Skeletal muscle tissue (tissue), 4 donors: ENCODE results near the gene PSMG4. TPM values are rescaled to one million over a fixed set of nuclear protein-coding genes. Genes with fewer than 3 reads are reported as not detected.

Source experiments
- H3K27ac ChIP-seq: one replicate; pipeline ENCODE4 v1.7.0; 2013; ENCODE audit warnings: mild to moderate bottlenecking, low read depth, low read length, inconsistent platforms
- H3K27me3 ChIP-seq, 3 donors: one replicate each; pipeline ENCODE4 v1.7.0; 2013; ENCODE audit warnings: low read length in 3 of 3; ENCODE audit not compliant: control insufficient read depth in 3 of 3, insufficient read depth in 3 of 3
- H3K36me3 ChIP-seq, 3 donors: one replicate each; pipeline ENCODE4 v1.7.0; 2013; ENCODE audit warnings: low read length in 3 of 3; ENCODE audit not compliant: control insufficient read depth in 3 of 3, insufficient read depth in 3 of 3
- H3K4me1 ChIP-seq, 3 donors: one replicate each; pipeline ENCODE4 v1.7.0; 2013; ENCODE audit warnings: low read length in 3 of 3, mild to moderate bottlenecking in 3 of 3; ENCODE audit not compliant: control insufficient read depth in 3 of 3, insufficient read depth in 3 of 3
- H3K4me3 ChIP-seq, 3 donors: one replicate each; pipeline ENCODE4 v1.7.0; 2013; ENCODE audit warnings: low read length in 3 of 3
- H3K9ac ChIP-seq, 3 donors: one replicate each; pipeline ENCODE4 v1.7.0; 2013; ENCODE audit warnings: low read length in 3 of 3, mild to moderate bottlenecking in 3 of 3, moderate library complexity in 2 of 3, low read depth in 1 of 3
- H3K9me3 ChIP-seq, 3 donors: one replicate each; pipeline ENCODE4 v1.7.0; 2013; ENCODE audit warnings: low read length in 3 of 3; ENCODE audit not compliant: control insufficient read depth in 3 of 3
- total RNA-seq: library from RNA; depleted of rRNA; stranded (reverse); fragments of >200 nt; gene quantifications from one replicate; pipeline ENCODE4 v1.2.3, GENCODE V29; 2014
- donor health status: Osteomylitis.

The PSMG4 gene
- total RNA-seq, result 16.7 TPM

DNA sequence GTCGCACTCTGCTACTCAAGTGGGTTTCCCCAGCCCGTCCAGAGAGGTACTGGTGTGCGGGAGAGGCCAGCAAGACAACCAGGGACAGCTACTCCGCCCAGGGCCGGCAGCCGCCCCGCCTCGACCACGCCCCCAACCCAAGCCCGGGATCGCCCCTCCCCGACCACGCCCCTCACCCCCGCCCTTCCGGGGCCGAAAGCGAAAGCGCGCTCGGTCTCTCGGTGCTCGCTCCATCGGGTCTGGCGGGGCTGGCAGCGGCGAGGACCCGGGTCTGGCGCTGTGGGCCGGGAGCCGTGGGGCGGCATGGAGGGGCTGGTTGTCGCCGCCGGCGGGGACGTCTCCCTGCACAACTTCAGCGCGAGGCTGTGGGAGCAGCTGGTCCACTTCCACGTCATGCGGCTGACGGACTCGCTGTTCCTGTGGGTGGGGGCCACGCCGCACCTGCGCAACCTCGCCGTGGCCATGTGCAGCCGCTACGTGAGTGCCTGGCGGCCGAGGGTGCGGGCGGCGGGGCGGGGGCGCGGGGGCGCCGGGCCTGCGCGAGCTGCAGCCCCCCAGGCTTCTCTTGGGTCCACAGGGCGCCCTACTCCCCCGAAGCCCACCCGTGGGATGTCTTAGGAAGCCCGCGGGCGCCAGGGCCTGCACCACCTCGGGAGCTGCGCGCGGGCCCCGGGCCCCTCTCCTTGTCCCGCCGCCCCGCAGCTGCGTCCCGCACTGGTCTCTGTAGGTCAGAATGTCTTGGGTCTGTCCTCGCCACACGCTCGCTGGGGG lies at the start of gene PSMG4:
Gene PSMG4, plus strand, starts transcription at position 228 of the 771 bp plus-strand sequence. Its CDS starts 76 bp downstream, at position 304.
- H3K36me3 ChIP-seq, result peaks cover 4 to 5% (median 5%) of the 10 kb centered on the region in 3 donors
- H3K4me1 ChIP-seq, result peaks cover 32 to 43% (median 42%) of the 10 kb centered on the region in 3 donors
- H3K27ac ChIP-seq, result peak within 1 kb of the TSS; percentile 70
- H3K4me3 ChIP-seq, result peak within 1 kb of the TSS; percentile 93 to 97 (median 96)
- H3K9ac ChIP-seq, result peak within 1 kb of the TSS; percentile 81 to 88 (median 84)
- H3K9me3 ChIP-seq, result no peaks in the 10 kb centered on the region
- no peaks in the 10 kb centered on the region for H3K27me3 ChIP-seq

GRCh38 chr6:3209114-3210023 lies 49.4 kb upstream of the PSMG4 start:
- Histone ChIP-seq H3K27ac (peak overlapping the region; percentile 38), H3K27me3 (peaks cover 4 to 25% (median 4%) of the 10 kb centered on the region in 3 donors), H3K4me1 (peaks cover 4 to 11% (median 7%) of the 10 kb centered on the region in 3 donors), H3K9ac (no peak overlapping the region), H3K4me3 (peak overlapping the region in 1 of 3 donors; percentile 1), H3K9me3 (no peaks in the 10 kb centered on the region), H3K36me3 (no peaks in the 10 kb centered on the region)

DNA sequence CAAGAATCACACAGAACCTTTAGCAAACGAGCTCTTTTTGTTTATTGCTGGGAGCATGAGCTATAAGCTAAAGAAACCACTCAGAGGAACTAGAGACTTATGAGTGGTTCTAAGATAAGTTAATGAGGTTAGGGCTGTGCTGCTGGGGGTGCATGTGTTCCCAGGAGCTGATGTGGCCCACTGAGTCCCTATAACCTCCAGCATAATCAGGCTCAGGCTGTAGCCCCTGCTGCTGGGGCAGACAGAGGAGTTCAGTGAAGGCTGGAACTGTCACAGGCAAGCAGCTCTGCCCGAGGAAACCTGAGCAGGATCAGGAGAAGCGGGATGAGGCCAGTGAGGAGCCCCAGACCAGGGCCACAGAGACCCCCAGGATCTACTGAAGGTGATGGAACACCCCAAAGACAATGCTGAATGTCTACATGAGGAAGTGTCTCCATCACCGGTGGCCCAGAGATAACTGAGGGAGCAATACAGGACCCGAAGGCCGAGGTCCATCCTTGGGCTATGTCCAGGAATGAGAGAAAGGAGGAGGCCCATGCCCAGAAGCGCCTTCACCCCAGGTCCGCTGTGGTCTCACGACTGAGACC lies 48.6 kb upstream of the PSMG4 start:
- Histone ChIP-seq H3K27me3 (peaks cover 4 to 25% (median 4%) of the 10 kb centered on the region in 3 donors), H3K27ac (no peak overlapping the region), H3K4me3 (no peak overlapping the region), H3K4me1 (peaks cover 4 to 11% (median 7%) of the 10 kb centered on the region in 3 donors), H3K9me3 (no peaks in the 10 kb centered on the region), H3K9ac (no peak overlapping the region), H3K36me3 (no peaks in the 10 kb centered on the region)

DNA sequence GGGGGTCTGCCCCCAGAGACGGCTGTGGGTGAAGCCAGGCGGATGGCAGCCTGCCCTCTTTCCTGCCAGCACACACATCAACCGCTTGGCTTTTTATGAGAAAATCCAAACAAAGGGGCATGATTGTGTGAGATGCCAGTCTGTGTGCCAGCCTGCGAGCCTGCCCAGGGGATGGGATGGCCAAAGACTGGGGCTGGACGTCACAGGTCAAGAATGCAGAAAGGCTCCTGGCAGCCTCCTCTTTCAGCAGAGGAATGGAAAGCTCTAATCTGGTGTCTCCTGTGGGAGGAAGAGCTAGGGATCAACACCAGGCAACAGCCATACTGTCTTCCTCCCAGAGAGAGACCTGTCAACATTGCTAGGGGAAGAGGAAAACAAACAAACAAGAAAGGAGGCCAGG lies 47.1 kb upstream of the PSMG4 start:
- Histone ChIP-seq H3K4me1 (peaks cover 4 to 11% (median 7%) of the 10 kb centered on the region in 3 donors), H3K27ac (no peak overlapping the region), H3K9ac (no peak overlapping the region)

GRCh38 chr6:3212261-3212660 lies 46.5 kb upstream of the PSMG4 start:
- Histone ChIP-seq H3K36me3 (no peaks in the 10 kb centered on the region), H3K27ac (no peak overlapping the region), H3K9me3 (no peaks in the 10 kb centered on the region), H3K9ac (no peak overlapping the region), H3K4me1 (peaks cover 4 to 11% (median 7%) of the 10 kb centered on the region in 3 donors), H3K4me3 (no peak overlapping the region), H3K27me3 (peaks cover 4 to 22% (median 4%) of the 10 kb centered on the region in 3 donors)

More for the DNA sequence above, 47.1 kb upstream of the PSMG4 start:
- no peaks in the 10 kb centered on the region for H3K36me3 ChIP-seq
- H3K9me3 ChIP-seq, result no peaks in the 10 kb centered on the region
- peaks cover 4 to 22% (median 4%) of the 10 kb centered on the region in 3 donors for H3K27me3 ChIP-seq
- H3K4me3 ChIP-seq, result no peak overlapping the region

DNA sequence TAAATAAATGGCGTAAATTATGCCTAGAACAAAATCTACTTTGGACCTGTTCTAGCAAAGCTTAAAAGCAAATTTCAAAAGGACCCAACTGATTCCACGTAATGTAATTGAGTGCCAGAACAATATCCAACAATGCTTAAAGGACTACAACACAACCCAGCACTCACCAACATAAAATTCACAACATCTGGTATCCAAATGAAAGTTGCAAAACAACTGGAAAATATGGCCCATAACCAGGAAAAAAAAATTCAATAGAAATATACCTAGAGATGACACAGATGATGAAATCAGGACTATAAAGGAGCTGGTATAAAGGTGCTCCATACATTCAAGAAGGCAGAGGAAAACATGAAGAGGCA lies 45.4 kb upstream of the PSMG4 start:
- H3K9me3 ChIP-seq, result no peaks in the 10 kb centered on the region
- H3K9ac ChIP-seq, result no peak overlapping the region
- H3K4me3 ChIP-seq, result no peak overlapping the region
- H3K27me3 ChIP-seq, result peaks cover 4 to 18% (median 9%) of the 10 kb centered on the region in 3 donors
- peaks cover under 1 to 5% (median 4%) of the 10 kb centered on the region in 3 donors for H3K4me1 ChIP-seq
- H3K27ac ChIP-seq, result no peak overlapping the region
- no peaks in the 10 kb centered on the region for H3K36me3 ChIP-seq

GRCh38 chr6:3214898-3215297 lies 43.8 kb upstream of the PSMG4 start:
- H3K36me3 ChIP-seq, result no peaks in the 10 kb centered on the region
- H3K4me1 ChIP-seq, result no peaks in the 10 kb centered on the region
- no peak overlapping the region for H3K9ac ChIP-seq
- no peaks in the 10 kb centered on the region for H3K9me3 ChIP-seq
- H3K4me3 ChIP-seq, result no peak overlapping the region
- H3K27ac ChIP-seq, result no peak overlapping the region
- peaks cover 4 to 13% (median 9%) of the 10 kb centered on the region in 3 donors for H3K27me3 ChIP-seq

DNA sequence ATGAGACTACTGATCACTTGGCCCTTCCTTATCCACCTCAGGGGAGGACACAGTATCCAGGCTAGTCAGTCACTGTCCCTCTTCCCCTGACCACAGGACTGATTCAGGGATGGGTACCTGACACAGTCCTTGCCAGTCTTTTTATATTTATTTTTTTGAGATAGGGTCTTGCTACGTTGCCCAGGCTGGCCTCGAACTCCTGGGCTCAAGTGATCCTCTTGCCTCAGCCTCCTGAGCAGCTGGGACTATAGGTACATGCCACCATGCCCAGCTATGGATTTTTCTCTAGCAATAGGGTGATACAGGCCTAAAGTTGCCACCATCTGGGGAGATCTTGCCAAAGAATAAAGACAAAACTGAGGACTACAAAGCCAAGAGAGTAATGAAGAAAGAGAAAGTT lies 41.5 kb upstream of the PSMG4 start:
- no peak overlapping the region for H3K4me3 ChIP-seq
- no peaks in the 10 kb centered on the region for H3K9me3 ChIP-seq
- no peak overlapping the region for H3K27ac ChIP-seq
- peaks cover under 1 to 1% (median under 1%) of the 10 kb centered on the region in 3 donors for H3K4me1 ChIP-seq
- H3K27me3 ChIP-seq, result peaks cover 0 to 5% (median 2%) of the 10 kb centered on the region in 3 donors
- no peaks in the 10 kb centered on the region for H3K36me3 ChIP-seq
- no peak overlapping the region for H3K9ac ChIP-seq

- peaks cover 4 to 5% (median 5%) of the 10 kb centered on the region in 3 donors for H3K4me1 ChIP-seq
Measured at GRCh38 chr6:3218266-3218665, 40.5 kb upstream of the PSMG4 start.

More at GRCh38 chr6:3218266-3218665, 40.5 kb upstream of the PSMG4 start:
- no peak overlapping the region for H3K9ac ChIP-seq
- no peaks in the 10 kb centered on the region for H3K9me3 ChIP-seq
- H3K36me3 ChIP-seq, result no peaks in the 10 kb centered on the region
- no peak overlapping the region for H3K27ac ChIP-seq
- peaks cover 0 to 5% (median 0%) of the 10 kb centered on the region in 3 donors for H3K27me3 ChIP-seq
- no peak overlapping the region for H3K4me3 ChIP-seq
